Muscle layer of duodenum (tissue), 2 donors: Measurements from ENCODE around the gene MLX.

Source experiments
- H3K27ac ChIP-seq: one replicate; pipeline ENCODE4 v1.7.0; 2013; ENCODE audit warnings: mild to moderate bottlenecking, low read length
- H3K27me3 ChIP-seq: one replicate; pipeline ENCODE4 v1.7.0; 2013; ENCODE audit warnings: low read depth, mild to moderate bottlenecking, control low read depth, low read length
- H3K36me3 ChIP-seq, 2 donors: one replicate each; pipeline ENCODE4 v1.7.0; 2013; ENCODE audit warnings: low read length in 2 of 2, control low read depth in 1 of 2, mild to moderate bottlenecking in 1 of 2; ENCODE audit not compliant: insufficient read depth in 2 of 2, control insufficient read depth in 1 of 2
- H3K4me1 ChIP-seq, 2 donors: one replicate each; pipeline ENCODE4 v1.7.0; 2013; ENCODE audit warnings: low read length in 2 of 2, mild to moderate bottlenecking in 2 of 2, control low read depth in 1 of 2, moderate library complexity in 1 of 2; ENCODE audit not compliant: insufficient read depth in 2 of 2, control insufficient read depth in 1 of 2
- H3K4me3 ChIP-seq, 2 donors: one replicate each; pipeline ENCODE4 v1.7.0; 2013; ENCODE audit warnings: low read length in 2 of 2, low read depth in 1 of 2, mild to moderate bottlenecking in 1 of 2
- H3K9me3 ChIP-seq, 2 donors: one replicate each; pipeline ENCODE4 v1.7.0; 2013; ENCODE audit warnings: low read length in 2 of 2, control low read depth in 1 of 2, mild to moderate bottlenecking in 1 of 2; ENCODE audit not compliant: control insufficient read depth in 1 of 2
- donor health status: healthy.

The MLX gene

DNA sequence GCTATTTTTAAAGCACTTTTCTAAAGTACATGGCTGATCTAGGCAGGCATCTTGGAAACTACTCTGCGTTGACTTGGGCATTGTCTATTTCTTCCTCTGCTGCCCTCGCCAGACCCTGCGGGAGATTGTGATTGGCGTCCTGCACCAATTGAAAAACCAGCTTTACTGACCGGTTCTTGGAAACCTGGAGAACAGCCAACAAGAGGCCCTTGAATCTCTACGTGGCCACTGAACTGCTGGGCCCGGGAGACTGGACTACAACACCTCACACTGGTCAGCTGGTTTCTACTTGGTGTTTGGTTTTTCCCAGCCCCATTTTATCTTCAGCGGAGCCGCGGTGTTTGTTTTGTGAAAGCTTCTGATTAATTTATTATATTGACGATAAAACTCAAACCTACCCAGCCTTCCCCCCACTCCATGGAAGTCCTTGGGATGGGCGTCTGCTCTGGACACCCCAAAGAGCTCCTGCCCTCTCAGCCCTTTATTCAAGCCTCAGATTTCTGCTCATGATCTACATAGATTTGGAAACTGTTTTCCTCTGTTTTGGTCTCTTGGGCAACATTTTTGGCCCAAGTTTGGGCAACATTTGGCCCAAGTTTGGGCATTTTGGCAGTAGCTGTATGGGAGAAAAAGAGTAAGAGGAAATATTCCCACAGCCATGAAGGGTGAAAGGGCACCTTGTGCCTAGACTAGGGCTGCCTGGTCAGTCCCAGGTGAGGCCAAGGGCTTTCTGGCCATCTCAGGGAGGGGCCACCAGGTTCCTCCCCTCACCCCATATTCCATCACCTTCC is 4.7 kb downstream of the MLX start:
- peaks cover 53 to 64% of the 10 kb centered on the region in 2 donors for H3K36me3 ChIP-seq
- no peaks in the 10 kb centered on the region for H3K9me3 ChIP-seq
- H3K4me1 ChIP-seq: peaks cover 1 to 12% of the 10 kb centered on the region in 2 donors
- H3K27me3 ChIP-seq: no peaks in the 10 kb centered on the region
- no peak overlapping the region for H3K27ac ChIP-seq
- H3K4me3 ChIP-seq: no peak overlapping the region

DNA sequence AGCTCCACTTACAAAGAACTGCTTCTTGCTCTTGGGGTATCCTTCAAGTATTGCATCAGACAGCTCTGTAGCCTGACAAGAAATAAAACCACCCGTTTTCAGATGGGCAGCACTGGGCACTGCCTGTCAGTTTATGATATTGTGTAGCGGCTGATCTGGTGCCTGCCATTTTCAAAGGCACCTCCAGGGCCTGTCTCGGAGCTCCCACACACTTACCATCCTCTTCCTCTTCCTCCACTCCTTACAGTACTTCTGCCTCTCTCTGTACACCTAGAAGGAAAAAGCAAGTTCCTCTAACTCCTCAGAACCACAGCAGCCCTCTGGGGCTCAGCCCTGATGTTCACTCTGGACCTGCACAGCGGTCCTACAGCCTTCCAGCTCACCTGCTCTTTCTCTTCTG is 6.2 kb downstream of the MLX start:
- H3K9me3 ChIP-seq: no peaks in the 10 kb centered on the region
- peaks cover 53 to 64% of the 10 kb centered on the region in 2 donors for H3K36me3 ChIP-seq
- no peak overlapping the region for H3K27ac ChIP-seq
- peaks cover 8 to 9% of the 10 kb centered on the region in 2 donors for H3K4me1 ChIP-seq
- H3K4me3 ChIP-seq: no peak overlapping the region
- H3K27me3 ChIP-seq: no peaks in the 10 kb centered on the region

DNA sequence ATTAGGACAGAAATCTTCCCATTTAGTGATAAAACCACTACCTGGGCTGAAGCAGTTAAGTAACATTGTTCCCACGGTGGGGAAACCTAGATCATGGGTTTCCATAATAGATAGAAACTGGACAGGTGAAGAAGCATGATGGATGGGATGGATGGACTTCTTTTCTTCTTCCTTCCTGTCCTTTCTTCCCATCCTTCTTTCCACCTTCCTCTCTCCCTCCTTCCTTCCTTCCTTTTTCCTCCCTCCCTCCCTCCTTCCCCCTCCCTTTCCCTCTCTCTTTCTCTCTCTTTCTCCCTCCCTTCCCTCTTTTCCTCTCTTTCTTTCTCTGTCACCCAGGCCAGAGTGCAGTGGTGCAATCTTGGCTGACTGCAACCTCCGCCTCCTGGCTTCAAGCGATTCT is 7.6 kb downstream of the MLX start:
- H3K36me3 ChIP-seq: peaks cover 47 to 51% of the 10 kb centered on the region in 2 donors

DNA sequence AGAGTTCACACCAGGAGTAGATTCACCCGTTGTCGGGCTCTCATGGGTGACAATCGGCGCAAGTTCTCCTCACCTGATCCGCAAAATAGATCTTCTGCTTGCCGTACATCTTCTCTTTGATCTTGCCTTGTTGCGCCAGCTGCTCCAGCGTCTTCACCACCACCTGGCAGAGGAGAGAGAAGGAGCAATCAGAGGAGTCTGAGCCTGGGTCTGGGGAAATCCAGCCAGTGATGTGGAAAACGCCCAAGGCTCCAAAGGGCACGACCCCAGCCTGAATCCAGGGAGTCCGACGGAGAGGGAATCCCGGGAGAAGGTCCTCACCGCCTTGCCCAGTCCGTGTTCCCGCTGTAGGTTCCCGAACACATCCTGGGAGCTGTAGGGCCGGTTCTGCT is 10.2 kb downstream of the MLX start:
- Histone ChIP-seq H3K36me3 (peaks cover 42% of the 10 kb centered on the region in 2 donors), H3K4me3 (peak overlapping the region; percentile 89 to 93), H3K4me1 (peaks cover 12 to 15% of the 10 kb centered on the region in 2 donors), H3K27ac (peak overlapping the region; percentile 93), H3K27me3 (no peaks in the 10 kb centered on the region), H3K9me3 (no peaks in the 10 kb centered on the region)

More for the DNA sequence above, 7.6 kb downstream of the MLX start:
- H3K4me1 ChIP-seq: peaks cover 12 to 15% of the 10 kb centered on the region in 2 donors
- H3K27me3 ChIP-seq: no peaks in the 10 kb centered on the region
- H3K4me3 ChIP-seq: no peak overlapping the region
- H3K27ac ChIP-seq: no peak overlapping the region
- no peaks in the 10 kb centered on the region for H3K9me3 ChIP-seq

DNA sequence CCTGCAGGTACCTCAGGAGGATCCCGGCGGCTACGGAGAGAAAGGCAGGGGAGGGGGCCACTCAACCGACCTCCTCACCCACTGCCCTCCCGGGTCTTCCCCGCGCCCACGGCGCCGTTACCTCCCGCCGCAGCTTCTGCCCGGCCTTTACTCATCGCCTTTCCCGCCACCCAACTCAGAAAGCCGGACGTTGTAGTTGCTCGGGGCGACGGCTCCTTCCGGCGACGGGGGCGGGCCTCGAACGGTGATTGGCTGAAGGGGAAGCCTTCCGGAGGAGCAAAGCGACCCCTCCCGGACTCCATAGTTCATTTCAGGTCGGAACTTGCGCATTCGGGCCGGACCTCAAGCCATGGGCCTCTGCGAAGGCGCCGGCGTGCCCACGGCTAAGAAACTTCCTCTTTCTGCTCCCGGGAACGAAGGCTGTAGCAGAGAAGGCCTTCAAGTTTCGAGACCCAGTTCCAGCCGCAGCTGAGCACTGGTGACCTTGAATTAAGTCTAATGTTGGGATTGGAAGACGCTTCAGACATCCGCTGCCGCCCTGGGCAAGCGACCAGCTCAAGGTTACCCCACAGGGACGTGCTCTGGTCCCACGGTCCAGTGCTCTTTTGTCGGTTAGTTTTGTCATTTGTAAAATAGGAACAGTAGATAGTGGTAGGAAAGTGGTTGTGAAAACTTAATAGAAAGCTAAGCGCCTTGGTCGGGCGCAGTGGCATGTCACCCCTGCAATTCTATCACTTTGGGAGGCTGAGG is 10.8 kb downstream of the MLX start, which contains the start of gene PSMC3IP:
Gene PSMC3IP, minus strand, starts transcription at position 198 of the 750 bp plus-strand sequence. Its CDS starts 43 bp downstream, at position 155.
- Histone ChIP-seq H3K9me3 (no peaks in the 10 kb centered on the region), H3K27ac (peak within 1 kb of the TSS; percentile 93), H3K27me3 (no peaks in the 10 kb centered on the region), H3K4me1 (peaks cover 12 to 15% of the 10 kb centered on the region in 2 donors), H3K36me3 (peaks cover 42 to 44% of the 10 kb centered on the region in 2 donors), H3K4me3 (peak within 1 kb of the TSS; percentile 89 to 93)

DNA sequence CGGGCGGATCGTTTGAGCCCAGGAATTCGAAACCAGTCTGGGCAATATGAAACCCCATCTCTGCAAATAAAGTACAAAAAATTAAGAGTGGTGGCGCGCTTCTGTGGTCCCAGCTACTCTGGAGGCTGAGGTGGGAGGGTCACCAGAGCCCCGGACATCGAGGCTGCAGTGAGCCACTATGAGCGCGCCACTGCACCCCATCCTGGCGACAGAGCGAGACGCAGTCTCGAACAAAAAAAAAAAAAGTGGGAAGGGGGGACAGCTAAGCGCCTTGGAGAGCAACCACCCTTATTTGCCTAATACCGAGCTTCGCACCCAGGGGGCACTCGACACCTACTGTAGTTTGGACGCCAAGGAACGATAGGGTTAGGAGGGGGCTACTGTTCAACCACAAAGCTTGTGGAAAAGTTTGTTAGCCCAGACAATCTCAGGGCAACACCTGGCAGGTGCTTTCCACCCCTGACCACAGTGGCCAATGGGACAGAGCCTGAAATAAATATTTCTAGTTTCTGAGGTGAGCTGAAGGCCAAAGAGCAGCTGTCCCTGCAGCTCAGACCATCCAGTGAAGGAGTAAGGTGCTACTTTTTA is 11.5 kb downstream of the MLX start:
- Histone ChIP-seq H3K27me3 (no peaks in the 10 kb centered on the region), H3K27ac (peak overlapping the region; percentile 93), H3K4me3 (peak overlapping the region; percentile 89 to 93), H3K9me3 (no peaks in the 10 kb centered on the region), H3K4me1 (peaks cover 12 to 15% of the 10 kb centered on the region in 2 donors), H3K36me3 (peaks cover 42 to 44% of the 10 kb centered on the region in 2 donors)

DNA sequence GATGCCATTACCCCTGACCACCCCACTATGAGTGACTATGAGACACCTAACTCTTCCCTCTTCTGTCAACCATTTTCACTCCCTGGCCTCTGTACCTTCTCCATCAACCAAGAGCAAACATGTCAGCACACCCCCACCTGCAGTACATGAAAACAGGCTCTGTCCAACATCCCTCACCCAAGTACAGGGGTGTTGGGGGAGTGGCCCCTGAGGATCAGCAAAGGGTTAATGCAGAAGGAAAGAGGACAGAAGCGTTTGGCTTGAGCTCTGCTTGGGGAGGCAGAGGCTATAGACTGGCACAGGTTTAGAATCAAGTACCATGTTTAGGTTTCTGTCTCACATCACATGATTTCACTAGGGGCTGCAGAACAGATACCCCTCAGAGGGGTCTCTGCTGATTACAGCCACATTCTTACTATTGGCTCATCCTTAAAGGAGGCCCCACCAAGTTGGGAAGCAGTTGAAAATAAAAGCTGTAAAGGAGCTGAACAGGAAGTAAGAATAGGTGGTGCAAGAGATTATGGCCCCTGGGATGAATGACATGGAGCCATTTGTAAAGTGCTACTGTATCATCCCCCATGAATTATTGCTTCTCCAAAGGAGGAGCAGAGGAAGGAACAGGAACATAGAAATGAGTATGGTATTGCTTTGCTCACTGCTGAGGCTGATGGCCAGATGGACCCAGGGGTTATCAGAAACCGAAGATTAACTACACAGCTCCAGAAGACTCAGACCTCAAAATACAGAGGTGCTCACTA is 13.1 kb downstream of the MLX start:
- H3K4me1 ChIP-seq: peaks cover 12 to 17% of the 10 kb centered on the region in 2 donors
- peak overlapping the region; percentile 11 for H3K27ac ChIP-seq
- H3K9me3 ChIP-seq: no peaks in the 10 kb centered on the region
- no peak overlapping the region for H3K4me3 ChIP-seq
- H3K36me3 ChIP-seq: peaks cover 43 to 47% of the 10 kb centered on the region in 2 donors
- no peaks in the 10 kb centered on the region for H3K27me3 ChIP-seq

DNA sequence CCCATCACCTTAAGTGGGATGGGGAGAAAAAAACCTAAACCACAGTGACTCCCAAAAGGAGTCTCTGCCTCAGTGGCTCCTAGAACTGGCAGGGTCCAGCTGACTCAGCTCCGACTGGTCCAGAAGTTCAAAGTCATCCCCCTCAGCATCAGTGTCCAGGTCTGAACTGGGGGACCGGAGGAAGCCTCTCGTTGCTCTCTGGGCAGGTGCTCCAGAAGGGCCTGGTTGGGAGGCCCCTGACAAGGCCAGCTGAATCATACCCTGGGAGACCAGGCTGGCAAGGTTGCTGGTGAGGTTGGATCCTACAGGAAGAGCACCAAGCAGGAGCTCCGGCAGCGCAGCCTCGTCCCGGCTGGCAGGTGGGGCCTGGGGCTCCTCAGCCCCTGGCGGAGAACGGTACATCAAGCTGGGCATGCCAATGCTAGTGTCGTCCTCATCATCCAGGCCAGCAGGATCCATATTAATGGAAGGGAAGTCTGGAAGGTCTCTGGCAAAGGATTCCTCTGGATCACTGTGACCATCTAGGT is 14.9 kb downstream of the MLX start:
- Histone ChIP-seq H3K27ac (no peak overlapping the region), H3K4me1 (peaks cover 9 to 30% of the 10 kb centered on the region in 2 donors), H3K36me3 (peaks cover 61 to 62% of the 10 kb centered on the region in 2 donors), H3K27me3 (no peaks in the 10 kb centered on the region), H3K4me3 (no peak overlapping the region), H3K9me3 (no peaks in the 10 kb centered on the region)

DNA sequence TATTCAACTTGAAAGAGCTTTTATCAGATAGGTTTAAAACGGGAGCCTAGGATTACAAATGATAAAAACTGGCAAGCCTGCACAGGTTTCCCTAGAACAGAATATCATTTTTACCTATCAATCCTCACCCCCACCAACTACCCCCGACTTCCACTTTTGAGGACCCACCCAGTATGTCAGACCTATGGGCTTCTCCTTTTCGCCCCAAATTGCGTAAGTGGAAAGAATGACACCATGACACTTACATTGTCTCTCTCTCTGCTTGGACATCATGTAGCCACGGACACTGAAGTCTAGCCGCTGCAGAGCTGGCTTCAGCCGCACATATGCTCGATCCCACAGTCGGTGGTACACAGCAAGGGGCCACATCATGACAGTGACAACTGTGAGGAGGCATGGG is 18.0 kb downstream of the MLX start:
- H3K9me3 ChIP-seq: no peaks in the 10 kb centered on the region
- H3K36me3 ChIP-seq: peaks cover 68 to 78% of the 10 kb centered on the region in 2 donors
- H3K4me1 ChIP-seq: peaks cover 0 to 16% of the 10 kb centered on the region in 2 donors
- no peak overlapping the region for H3K27ac ChIP-seq
- no peak overlapping the region for H3K4me3 ChIP-seq
- no peaks in the 10 kb centered on the region for H3K27me3 ChIP-seq

DNA sequence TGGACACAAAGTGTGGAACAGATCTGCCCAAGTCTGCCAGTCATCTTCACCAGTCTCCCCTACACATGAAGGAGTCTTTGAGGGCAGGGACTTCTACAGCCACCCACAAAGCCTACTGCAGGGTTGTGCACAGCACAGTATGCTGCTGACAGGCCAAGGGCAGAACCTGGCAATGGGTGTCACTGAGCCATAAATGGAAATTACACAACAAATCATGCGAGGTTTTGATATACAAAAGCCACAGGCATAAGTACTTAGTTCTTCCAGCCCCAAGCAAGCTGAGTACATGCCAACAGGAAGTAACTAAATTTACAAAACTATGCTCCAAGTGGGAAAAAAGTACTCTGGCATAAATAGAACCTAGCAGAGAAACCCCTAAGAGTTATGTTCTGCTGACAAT is 18.5 kb downstream of the MLX start:
- H3K36me3 ChIP-seq: peaks cover 67 to 82% of the 10 kb centered on the region in 2 donors
- H3K27ac ChIP-seq: no peak overlapping the region

More for the DNA sequence above, 18.5 kb downstream of the MLX start:
- no peaks in the 10 kb centered on the region for H3K27me3 ChIP-seq
- no peak overlapping the region for H3K4me3 ChIP-seq
- H3K9me3 ChIP-seq: no peaks in the 10 kb centered on the region
- H3K4me1 ChIP-seq: peaks cover 0 to 16% of the 10 kb centered on the region in 2 donors
